Activated T-cell treated with anti-CD3 and anti-CD28 coated beads for 48 hours (primary cell): ENCODE measurements around the gene MRPL33.

ENCODE experiments used
- DNase-seq: peaks from one replicate; pipeline ENCODE4 v3.0.0-alpha.2; 2020; ENCODE audit warnings: low read depth

The MRPL33 gene

DNA sequence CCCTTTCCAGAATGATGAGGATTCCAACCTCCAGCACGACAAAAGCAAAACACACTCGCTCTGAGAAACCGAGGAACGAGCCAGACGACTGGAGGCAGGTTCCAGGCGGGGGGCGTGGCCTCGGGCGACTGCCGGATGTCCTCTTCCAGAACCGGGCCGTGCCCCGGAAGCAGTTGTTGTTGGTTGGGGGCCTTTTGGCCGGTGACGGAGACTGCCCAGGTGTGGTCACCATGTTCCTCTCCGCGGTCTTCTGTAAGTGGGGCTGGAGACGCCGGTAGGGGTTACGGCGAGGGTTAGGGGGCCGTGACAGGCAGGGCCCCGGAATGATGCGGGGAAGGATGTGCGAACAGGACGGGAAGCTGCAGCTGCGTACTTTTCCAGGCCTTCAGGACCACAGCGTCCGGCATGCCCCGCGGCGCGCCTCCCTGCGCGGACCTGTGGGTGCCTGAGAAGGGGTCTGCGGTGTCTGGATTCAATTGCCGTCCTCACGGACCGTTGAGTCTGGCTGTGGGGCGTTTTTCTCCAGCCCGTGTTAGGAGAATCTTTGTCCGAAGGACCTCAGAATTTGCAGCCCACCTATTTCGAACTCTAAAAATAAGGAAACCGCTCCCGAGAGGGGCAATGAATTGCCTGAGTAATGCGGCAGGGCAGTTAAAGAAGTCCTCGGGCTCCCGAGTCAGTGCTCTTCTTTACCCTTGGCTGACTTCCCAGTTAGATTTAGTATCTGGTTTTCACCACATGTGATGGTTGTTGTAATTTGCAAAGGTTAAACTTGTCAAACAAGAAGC is at the start of gene MRPL33:
Gene MRPL33 (plus strand): TSS at position 172 of the 788 bp plus-strand sequence. CDS start 59 bp downstream, at position 231.
- peak; percentile 90 for DNase-seq

DNA sequence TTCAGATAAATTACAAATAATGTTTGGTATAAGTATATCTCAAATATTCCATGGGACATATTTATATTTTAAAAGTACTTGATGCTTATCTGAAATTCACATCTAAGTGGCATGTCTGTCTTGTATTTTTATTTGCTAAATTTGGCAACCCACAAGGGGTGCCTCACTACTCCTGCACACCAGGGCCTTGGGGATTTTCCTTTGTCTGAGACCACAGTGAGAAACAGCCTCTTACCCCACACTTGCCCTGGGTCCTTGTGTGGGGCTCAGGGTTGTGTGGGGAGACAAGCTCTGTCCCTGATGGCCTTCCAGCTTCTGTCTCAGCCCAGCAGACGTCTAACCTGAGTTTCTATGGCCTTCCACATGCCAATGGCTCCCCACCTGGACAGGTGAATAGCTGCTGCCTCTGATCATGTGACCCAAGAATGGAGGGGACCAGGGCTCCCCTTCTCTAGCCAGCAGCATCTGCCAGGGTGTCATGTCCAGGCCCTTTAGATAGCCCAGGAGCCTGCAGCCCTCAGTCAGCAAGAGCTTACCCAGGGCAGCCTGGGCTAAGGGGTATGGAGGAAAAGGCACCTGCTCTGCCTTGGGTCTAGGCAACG is 49.5 kb upstream of the MRPL33 start:
- DNase-seq: no peak

DNA sequence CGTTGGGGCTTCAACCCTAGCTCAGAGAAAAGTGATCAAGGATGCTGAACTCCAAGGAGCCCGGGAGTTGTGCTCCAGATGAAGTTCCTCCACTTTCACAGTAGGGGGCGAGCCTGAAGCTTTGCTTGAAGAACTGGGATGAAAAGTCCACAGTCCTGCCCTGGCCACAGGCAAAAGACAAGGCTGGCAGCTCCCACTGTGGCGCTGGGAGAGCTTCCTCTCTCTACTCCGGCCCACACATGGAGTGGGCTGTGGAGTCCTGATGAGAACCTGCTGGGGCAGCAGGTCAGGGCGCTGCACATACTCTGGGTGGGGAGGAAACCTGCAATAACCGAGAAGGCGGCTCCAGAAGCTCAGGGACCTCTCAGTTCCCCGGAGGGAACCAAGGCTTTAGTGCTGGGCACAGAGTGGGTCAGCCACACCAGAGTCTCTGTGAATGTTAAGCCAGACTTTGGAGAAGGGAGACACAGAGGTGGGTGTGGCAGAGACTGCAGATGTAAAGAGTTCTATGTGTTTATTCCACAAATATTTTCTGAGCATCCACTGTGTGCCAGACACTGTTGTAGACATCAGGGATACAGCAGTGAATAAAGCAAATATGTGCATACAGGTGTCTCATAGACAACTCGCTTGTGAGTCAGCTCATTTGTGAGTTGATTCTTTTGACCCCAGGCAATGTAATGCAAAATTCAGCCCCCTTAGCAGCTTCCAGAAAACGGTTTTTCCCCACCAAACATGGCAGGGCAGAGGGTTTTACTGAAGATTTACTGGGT is 48.0 kb upstream of the MRPL33 start:
- no peak for DNase-seq

DNA sequence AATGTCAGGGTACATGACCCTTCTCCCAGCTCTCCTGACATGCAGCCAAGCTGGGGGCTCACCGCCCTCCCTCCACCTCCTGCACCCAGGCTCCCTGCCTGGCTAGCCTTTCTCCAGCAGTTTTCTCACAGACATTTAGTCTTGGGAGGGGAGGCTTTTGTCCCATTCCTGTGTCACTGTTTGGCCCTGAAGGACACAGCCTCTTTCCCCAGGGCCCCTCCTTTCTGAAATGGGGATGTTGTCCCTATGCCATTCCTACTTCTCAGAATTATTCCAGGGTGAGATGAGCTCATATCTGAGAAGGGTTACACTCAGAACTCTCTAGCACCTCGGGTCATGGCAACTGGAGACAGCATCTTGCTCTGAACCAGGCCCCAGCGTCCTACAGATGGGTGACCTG is 47.3 kb upstream of the MRPL33 start:
- no peak for DNase-seq

DNA sequence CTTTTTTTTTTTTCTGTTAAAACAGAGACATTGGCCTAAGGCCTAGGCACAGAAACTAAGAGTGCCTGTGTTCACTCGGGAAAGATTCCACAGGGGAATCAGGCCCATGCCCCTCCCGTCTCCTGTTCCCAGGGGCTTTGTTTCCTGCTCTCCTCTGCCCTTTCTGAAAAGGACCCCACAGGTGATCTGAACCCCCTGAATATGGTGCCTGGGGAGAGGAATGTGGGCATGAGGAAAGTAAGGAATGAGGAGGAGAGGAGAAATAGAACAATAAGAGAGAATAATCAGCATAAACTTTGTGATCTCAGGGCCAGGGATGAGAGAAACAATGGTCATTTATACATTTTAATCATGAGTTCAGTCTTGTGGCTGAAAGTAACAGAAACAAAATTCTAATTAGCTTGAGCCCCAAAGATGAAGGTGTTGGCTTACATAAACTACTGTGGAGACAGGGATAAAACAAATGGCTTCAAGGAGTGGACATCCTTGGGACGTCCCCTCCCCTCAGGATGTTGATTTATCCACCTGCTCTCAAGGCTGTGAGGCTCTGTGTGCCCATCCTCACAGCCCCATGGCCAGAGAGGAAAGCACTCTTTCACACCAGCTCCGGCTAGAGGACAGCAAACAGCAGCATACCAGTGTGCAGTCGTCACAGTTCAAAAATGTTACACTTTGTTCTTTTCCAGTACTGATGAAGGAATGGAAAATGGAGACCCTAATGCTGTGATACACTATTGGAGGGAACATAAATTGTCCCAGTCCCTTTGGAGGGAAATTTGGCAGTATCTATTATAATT is 46.4 kb upstream of the MRPL33 start:
- DNase-seq: no peak

DNA sequence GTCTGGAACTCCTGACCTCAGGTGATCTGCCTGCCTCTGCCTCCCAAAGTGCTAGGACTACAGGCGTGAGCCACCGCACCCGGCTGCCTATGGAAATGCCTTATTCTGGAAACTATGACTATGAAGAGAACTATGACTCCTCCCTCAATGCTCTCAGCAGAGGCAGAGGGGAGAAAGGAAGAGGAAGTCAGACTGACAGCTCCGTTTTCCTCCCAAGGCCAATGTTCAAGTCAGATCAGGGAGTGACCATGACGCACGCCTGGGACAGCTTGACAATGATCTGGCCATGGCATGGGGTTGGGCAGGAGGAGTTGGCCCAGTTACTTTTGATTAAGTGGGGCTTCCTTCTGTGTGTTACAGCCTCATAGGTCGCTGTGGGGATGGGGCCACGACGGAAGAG is 44.3 kb upstream of the MRPL33 start:
- DNase-seq: no peak

DNA sequence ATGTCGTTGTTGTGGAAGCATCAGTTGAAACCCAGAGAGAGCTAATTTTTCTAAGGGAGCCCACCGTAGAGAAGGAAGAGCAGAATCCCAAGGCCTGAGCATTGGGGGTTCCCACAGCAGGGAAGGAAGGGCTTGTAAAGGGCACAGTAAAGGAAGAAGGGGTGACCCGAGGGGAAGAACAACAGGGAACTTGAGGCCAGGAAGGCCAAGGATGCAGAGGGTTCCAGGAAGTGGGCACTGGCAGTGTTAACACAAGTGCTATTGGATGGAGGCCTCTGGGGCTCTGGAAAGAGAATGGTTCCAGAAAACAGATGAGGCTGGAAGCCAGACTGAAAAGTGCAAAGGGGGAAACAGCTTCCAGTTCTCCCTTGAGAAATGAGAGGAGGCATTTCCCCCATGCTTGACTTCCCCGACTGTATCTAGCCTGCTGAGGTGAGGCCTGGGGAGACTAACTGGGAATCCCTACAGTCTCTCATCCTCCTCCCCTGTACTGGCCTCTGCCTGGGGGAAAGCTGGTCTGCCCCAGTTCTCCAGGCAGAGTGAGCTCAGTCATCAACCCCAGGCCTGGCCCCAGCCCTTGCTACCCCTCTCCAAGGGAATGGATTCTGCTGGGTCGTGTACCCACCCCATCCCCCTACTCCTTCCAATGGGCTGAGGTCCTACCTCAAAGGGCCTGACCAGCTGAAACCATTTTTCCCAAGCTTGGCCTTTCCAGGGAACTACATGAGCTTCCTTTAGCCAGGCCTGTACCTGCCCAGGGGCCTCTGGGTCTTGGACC is 43.2 kb upstream of the MRPL33 start:
- DNase-seq: no peak

DNA sequence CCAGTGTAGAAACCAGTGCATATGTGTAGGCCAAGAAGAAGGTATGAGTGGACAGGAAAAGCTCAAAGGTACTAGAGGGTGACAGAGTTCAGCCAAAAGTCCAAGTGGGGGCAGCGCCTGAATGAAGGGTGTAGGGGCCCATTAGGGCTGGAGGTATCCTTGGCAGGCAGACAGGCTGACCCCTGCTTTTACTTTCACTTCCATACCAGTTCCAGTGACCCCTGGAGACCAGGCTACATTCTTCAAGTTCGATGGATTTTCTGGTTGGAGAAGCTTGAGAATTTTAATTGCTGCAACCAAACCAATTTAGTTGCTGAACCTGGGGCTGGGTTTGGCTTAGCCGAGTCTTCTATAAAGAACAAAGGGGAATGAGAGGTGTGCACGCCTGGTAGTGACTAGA is 42.3 kb upstream of the MRPL33 start:
- no peak for DNase-seq

DNA sequence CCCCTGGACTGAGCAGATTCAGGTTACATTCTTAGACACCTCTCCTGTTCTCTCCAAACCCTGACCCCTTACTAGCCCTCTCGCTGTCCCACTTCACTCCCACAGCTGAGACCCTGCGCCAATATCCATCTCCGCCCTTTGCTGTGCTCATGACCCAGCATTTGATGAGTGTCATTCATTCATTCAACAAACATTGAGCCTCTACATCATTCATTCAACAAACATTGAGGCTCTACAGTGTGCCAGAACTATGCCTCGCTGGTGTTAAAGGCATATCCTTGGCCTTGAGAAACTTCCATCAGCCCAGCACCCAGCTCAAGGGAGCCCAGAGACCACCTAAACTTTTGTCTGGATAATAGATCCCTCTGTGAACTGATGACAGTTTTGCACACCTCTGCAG is 41.9 kb upstream of the MRPL33 start:
- DNase-seq: no peak

DNA sequence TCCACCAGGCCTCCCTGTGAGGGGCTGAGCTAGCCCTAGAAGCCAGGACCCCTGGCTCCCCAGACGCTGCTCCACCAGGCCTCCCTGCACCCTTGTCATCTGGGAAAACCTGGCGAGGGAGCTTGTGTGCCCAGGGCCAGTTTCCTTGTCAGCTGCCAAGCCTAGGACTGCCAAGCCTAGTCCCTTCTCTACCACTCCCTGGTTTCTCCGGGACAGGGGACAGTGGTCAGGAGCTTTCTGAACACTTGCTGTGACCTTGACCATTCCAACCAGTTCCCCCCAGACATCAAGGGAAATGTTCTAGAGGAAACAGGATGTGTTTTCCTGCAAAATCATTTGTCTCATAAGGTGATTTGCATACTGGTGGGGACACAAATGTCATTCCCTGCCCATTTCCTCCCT is 41.3 kb upstream of the MRPL33 start:
- no peak for DNase-seq

DNA sequence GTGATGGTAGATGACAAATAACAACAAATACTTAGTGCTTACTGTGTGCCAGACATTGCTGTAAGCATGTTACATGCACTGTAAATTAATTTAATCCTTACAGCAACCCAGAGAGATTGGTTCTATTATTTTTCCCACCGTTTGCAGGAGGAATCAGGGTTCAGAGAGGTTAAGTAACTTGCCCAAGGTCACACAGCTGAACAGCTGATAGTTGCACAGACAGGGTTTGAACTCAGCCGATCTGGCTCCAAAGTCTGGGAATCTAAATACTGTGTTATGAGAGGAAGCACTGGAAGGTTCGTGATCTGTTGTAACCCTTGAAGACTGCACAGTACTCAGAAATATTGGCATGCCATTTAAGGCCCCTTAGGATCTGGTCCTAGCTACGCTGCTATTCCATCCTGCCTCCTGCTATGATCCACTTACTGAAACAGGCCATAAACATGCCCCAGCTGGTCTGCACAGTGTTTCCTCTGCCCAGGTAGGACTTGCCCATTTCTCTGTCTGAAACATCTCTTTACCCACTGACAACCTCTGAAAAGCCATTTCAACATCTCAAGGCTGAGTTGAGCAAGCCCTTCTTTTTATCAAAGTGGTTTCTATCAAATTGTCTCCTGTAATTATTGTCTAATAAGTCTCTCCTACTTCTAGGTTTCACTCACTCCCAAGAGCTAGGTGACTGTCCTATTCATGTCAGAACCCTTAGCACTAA is 40.4 kb upstream of the MRPL33 start:
- DNase-seq: no peak

DNA sequence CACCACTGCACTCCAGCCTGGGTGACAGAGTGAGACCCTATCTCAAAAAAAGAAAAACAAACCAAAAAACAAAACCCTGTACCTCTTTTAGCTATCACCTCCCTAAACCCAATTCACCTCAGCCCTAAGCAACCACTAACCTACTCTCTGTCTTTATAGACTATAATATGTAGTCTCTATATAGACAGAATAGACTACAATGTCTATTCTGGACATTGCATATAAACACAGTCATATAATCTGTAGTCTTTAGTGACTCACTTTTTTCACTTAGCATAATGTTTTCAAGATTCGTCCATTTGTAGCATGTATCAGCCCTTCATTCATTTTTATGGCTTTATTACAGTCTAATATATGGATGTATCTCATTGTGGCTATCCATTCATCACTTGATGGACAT is 37.2 kb upstream of the MRPL33 start:
- no peak for DNase-seq

DNA sequence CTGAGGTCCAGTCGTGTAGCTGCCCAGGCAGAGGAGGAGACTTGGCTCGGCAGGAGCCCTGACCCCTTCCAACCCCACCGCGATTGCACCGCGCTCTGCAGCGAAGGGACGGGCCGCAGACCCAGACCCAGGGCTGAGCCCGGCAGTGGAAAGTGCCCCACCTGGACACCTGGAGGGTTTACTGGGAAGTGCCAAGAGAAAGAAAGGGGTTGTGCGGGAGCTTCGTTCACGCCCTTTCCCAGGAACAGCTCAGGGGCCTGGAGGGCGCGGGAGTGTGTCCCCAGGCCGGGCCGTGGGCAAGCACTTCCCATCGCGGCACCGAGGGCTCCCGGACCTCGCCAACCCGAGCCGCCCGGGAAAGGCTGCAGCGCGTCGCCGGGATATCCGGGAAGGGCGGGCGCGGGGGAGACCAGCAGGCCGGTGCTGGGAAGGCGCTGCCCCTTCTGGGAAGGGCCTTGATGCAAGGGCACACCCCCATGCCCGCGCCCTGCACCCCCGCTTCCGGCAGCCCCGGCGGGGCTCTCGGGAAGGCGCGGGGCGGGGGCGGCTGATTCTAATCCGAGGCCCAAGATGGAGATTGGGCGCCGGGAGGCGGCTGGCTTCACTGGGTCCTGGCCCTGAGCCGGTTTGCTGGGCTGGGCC is 36.1 kb upstream of the MRPL33 start:
- DNase-seq: peak; percentile 70

DNA sequence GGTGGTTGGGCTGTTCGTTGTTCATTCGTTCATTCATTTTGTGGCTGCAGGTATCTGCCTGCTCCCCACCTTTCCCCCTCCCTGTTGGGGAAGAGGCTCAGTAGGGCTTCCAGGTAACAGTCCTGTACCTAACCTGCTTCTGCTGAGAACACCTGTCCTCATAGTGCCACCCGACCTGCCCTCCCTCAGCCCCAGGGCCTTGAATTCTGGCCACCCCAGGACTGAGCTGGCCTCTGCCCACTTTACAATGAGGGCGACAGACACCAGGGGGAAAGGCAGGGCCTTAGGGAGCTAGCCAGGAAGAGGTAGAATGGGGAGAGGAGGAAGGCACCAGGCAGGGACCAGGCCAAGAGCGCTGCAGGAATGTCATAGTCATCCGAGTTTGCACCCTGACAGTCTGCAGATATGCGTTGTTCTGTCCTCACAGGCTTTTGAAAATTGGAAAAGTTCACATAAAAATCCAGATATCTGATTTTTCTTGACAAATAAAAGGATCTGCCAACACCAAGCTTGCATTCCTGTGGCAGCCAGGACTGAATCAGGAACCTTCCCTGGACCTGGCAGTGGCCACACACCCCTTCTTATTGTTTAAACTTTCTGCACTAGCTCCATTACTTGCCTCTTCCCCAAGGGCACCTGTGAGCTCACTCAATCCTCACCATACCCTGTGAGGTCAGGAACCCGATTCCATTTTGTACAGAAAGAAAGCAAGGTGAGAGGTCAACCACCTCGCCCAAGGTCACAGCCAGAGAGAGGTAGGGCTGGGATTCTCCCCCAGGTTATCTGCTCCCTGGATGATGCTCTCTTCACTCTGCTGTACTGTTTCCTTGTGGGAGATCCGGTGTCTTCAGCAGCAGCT is 35.3 kb upstream of the MRPL33 start:
- no peak for DNase-seq

DNA sequence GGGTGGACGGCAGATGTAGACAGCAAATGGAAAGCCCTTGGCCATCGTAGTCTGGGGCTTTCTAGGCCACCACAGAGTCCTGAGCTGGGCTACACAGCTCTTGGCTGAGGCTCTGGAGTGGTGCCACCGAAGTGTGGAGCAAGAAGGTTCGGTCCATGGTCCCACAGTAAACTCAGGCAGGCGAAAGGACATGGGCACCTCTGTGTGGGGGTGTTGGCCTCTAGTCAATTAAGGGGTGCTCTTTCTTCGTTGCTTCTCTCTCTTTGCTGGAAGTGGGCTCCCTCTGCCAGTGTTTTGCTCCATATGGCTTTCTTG is 34.7 kb upstream of the MRPL33 start:
- DNase-seq: no peak

DNA sequence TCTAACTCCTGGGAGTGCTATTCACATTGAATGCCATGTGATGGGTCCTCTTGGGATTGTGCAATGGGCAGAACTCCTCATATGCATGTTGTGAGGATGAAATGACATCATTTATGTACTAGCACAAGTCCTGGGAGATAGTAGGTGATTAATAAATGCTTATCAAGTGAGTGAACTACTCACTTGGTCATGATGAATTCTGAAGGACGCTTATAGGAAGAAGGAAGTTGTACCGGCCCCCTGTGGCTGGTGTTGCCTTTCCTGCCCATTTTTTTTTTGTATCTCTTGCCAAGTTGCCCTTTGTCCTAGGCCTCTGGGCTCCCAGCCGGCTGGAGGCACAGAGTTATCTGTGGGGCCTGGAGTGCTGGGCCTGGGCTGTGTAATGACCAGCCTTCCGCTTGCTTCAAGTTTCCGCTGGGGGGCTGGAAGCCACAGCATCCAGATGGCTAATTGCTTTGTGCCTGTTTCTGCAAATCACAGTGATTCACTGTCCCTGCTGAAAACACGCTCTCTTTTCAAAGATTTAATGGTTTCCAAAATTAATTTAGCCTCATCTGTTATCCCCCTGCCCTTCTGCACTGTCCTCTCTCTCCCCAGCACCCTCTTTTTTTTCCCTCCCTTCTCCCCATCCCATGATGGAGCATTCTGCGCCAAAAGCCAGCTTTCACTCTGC is 33.7 kb upstream of the MRPL33 start:
- no peak for DNase-seq

DNA sequence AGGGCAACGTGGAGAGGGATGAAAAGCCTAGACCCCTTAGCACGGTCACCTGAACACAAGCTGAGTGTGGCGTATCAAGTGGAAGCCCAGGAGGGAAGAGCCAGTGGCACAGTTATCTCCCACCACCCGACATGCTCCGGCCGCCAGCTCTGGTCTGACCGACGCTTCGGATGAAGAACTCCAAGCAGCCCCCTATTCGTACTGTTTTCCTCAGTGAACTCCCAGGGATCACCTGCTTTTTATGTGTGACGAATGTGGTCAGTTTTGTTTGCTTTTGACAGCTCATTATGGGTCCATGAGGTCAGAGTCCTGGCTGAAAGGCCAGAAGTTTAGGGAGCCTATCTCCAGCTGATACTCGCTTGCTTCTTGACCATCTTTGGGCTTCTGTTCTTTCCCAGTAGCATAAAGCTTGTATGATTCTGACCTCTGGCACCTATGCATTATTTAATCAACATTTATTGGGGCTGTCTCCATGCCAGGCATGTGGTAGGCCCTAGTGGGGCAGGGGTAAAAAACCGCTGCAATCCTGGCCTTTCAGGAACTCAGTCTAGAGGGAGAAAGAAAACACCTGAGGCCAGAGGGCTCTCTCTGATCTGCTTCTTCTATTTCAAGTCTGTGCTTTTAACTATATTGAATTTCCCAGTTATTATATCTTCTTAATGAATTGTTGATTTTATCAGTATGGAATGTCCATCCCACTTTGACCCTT is 33.0 kb upstream of the MRPL33 start:
- DNase-seq: no peak

DNA sequence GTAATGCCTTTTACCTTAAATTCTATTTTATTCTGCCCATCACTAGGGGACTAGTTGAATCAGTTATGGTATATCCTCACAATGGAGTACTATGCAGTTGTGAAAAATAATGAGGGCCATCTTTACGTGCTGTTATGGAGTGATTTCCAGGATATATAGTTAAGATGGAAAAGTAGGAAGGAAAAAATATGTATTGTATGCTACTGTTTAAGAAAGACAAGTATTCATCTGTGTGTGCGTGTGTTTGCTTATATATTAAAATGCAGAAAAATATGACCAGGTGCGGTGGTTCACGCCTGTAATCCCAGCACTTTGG is 32.5 kb upstream of the MRPL33 start:
- DNase-seq: no peak

DNA sequence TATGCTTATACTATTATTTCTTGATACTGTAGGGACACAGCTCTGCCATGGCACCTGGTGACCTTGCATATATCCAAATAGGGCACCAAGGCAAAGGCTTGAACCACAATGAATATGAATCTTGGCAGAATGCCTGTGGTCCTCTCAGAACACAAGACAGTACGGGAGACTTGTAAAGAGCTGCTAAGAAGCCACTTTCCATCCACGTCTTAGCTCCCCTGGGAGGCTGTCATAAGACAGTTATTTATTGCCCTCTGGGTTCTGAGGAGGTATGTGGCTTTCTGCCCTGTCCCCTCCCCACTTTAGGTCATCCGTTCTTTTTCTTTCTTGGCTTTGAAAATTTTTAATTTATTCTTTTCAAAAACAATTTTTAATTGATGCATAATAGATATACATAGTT is 29.8 kb upstream of the MRPL33 start:
- no peak for DNase-seq
